Measurements from ENCODE around the gene ACTA1. TPM values are rescaled to one million over a fixed set of nuclear protein-coding genes. Genes with fewer than 3 reads are reported as not detected.

The ACTA1 gene
- total RNA-seq, 1 experiment from 2014 or later, result not detected

- TF ChIP-seq EZH2 (IDR thresholded peaks at IDR 0.05) (no peak), ELF1 (IDR thresholded peaks at IDR 0.05; ENCODE audit: borderline replicate concordance, low read depth) (no peak), TCF7L2 (IDR thresholded peaks at IDR 0.05; ENCODE audit: borderline replicate concordance, extremely low read depth, insufficient read depth, insufficient read length) (no peak)
These were observed 44.9 kb downstream of the ACTA1 start (continued) for GRCh38 chr1:229388897-229389580.

GRCh38 chr1:229385853-229386456 lies 47.9 kb downstream of the ACTA1 start:
- TF ChIP-seq POLR2A (IDR thresholded peaks at IDR 0.05; ENCODE audit: borderline replicate concordance, extremely low read depth, insufficient read depth, insufficient read length) (no peak), RAD21 (IDR thresholded peaks at IDR 0.05; ENCODE audit: low read depth) (no peak), ATF3 (IDR thresholded peaks at IDR 0.05) (no peak), POLR2AphosphoS5 (IDR thresholded peaks at IDR 0.05; ENCODE audit: low read depth, low read length) (no peak), EGR1 (IDR thresholded peaks at IDR 0.05; ENCODE audit: low read depth) (no peak), ELF1 (IDR thresholded peaks at IDR 0.05; ENCODE audit: borderline replicate concordance, low read depth) (no peak), JUND (IDR thresholded peaks at IDR 0.05) (no peak), TCF7L2 (IDR thresholded peaks at IDR 0.05; ENCODE audit: borderline replicate concordance, extremely low read depth, insufficient read depth, insufficient read length) (no peak), FOSL1 (IDR thresholded peaks at IDR 0.05; ENCODE audit: low read depth) (no peak), ZNF274 (IDR thresholded peaks at IDR 0.05; ENCODE audit: low read depth, low read length) (no peak), SP1 (IDR thresholded peaks at IDR 0.05; ENCODE audit: low read depth) (no peak), EZH2phosphoT487 (IDR thresholded peaks at IDR 0.05; ENCODE audit: borderline replicate concordance) (no peak), SIN3A (IDR thresholded peaks at IDR 0.05; ENCODE audit: low read depth) (no peak)
- H3K27ac ChIP-seq (ENCODE audit: low read depth, low read length), result no peak overlapping the region
- intact Hi-C loops (cut with micrococcal nuclease), result no loop called here
- H3K27me3 ChIP-seq (ENCODE audit: insufficient read depth, low read length), result no peaks in the 10 kb centered on the region
- no peak overlapping the region for H3K4me2 ChIP-seq (ENCODE audit: low read length)
- BruUV-seq (replicated peaks), result no TSS peak
- no peak overlapping the region for H2AFZ ChIP-seq (ENCODE audit: low read depth, low read length, poor library complexity, severe bottlenecking)
- H3K9me2 ChIP-seq (ENCODE audit: insufficient read depth), result no peaks in the 10 kb centered on the region
- RAD21 ChIA-PET (ENCODE audit: low non-redundant PET in 1 of 2, low total read pairs in 2 of 2, uncharacterized antibody in 2 of 2, unreplicated experiment in 2 of 2), result no interaction called here
- H3K36me3 ChIP-seq (ENCODE audit: control insufficient read depth in 1 of 2, insufficient read depth in 2 of 2, low read length in 2 of 2), result no peaks in the 10 kb centered on the region
- CTCF ChIA-PET, result no interaction called here
- H3K4me1 ChIP-seq (ENCODE audit: control insufficient read depth in 1 of 2, insufficient read depth in 2 of 2, low read length in 2 of 2), result no peaks in the 10 kb centered on the region
- no peaks in the 10 kb centered on the region for H3K9me3 ChIP-seq (ENCODE audit: control insufficient read depth in 1 of 2, insufficient read depth in 1 of 2, low read depth in 1 of 2, low read length in 2 of 2)
- no peak overlapping the region for H3K4me3 ChIP-seq (replicated peaks in 1 of 2; ENCODE audit: low read depth in 1 of 2, low read length in 2 of 2)
- ATAC-seq (no peak), DNase-seq (ENCODE audit: low read depth, low spot score) (no peak)
- no peak overlapping the region for H3K9ac ChIP-seq (ENCODE audit: low read length)
- no peaks in the 10 kb centered on the region for H4K20me1 ChIP-seq (ENCODE audit: insufficient read depth)
- POLR2A ChIA-PET, result no interaction called here
- H3K79me2 ChIP-seq (ENCODE audit: insufficient read depth, low read length), result no peaks in the 10 kb centered on the region

Measured in HCT116 (cell line).